Measurements from ENCODE around the gene BHLHE41. TPM values are rescaled to one million over a fixed set of nuclear protein-coding genes. Genes with fewer than 3 reads are reported as not detected.

Gene BHLHE41
- total and polyA plus RNA-seq, 9 of the 15 experiments (the other 6 are each of a cell fraction or from before 2014, with no cell fraction given): not detected

GRCh38 chr12:26113853-26114719 lies 10.8 kb downstream of the BHLHE41 start (continued):
- TF ChIP-seq REST (IDR thresholded peaks at IDR 0.05; ENCODE audit: borderline replicate concordance) (peak; percentile 55), REST (CRISPR knock-in tag; IDR thresholded peaks at IDR 0.05; ENCODE audit: low read depth) (no peak), ZC3H11A (IDR thresholded peaks at IDR 0.05; ENCODE audit: low read depth, low read length) (no peak), GATA2 (CRISPR knock-in tag; IDR thresholded peaks at IDR 0.05) (no peak), TBL1XR1 (IDR thresholded peaks at IDR 0.05; ENCODE audit: low read length in 2 of 2) (no peak), ZNF324 (CRISPR knock-in tag; IDR thresholded peaks at IDR 0.05) (no peak), ZBTB5 (IDR thresholded peaks at IDR 0.05) (no peak), GABPB1 (CRISPR knock-in tag; IDR thresholded peaks at IDR 0.05) (no peak), DEAF1 (CRISPR knock-in tag; IDR thresholded peaks at IDR 0.05) (no peak), ZKSCAN8 (CRISPR knock-in tag; IDR thresholded peaks at IDR 0.05) (no peak), ZKSCAN3 (CRISPR knock-in tag; IDR thresholded peaks at IDR 0.05) (no peak), MTA1 (IDR thresholded peaks at IDR 0.05; ENCODE audit: borderline replicate concordance) (no peak), MEF2D (tag; conservative IDR thresholded peaks at IDR 0.05; ENCODE audit: low read depth) (no peak), GABPB2 (CRISPR knock-in tag; conservative IDR thresholded peaks at IDR 0.05) (no peak), ZFP30 (CRISPR knock-in tag; IDR thresholded peaks at IDR 0.05; ENCODE audit: borderline replicate concordance) (no peak)
- TF ChIP-seq, protein P1, sequence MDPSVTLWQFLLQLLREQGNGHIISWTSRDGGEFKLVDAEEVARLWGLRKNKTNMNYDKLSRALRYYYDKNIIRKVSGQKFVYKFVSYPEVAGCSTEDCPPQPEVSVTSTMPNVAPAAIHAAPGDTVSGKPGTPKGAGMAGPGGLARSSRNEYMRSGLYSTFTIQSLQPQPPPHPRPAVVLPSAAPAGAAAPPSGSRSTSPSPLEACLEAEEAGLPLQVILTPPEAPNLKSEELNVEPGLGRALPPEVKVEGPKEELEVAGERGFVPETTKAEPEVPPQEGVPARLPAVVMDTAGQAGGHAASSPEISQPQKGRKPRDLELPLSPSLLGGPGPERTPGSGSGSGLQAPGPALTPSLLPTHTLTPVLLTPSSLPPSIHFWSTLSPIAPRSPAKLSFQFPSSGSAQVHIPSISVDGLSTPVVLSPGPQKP (CRISPR knock-in tag; IDR thresholded peaks at IDR 0.05): no peak

Data from K562 (cell line).